HG03135 (cell line): Measurements from ENCODE around the gene ACY1.

Experiments used
- ATAC-seq: cut with Tn5 transposase; IDR thresholded peaks from one replicate; pipeline ENCODE4 v1.9.1; 2021; ENCODE audit warnings: mild to moderate bottlenecking, moderate library complexity; ENCODE audit not compliant: unreplicated experiment

Gene ACY1

GRCh38 chr3:51982838-51983577 is at the start of gene ACY1:
ACY1 (plus strand) TSS chr3:51983535; CDS start chr3:51984065, 530 bp downstream.
- ATAC-seq, result peak; percentile 62

DNA sequence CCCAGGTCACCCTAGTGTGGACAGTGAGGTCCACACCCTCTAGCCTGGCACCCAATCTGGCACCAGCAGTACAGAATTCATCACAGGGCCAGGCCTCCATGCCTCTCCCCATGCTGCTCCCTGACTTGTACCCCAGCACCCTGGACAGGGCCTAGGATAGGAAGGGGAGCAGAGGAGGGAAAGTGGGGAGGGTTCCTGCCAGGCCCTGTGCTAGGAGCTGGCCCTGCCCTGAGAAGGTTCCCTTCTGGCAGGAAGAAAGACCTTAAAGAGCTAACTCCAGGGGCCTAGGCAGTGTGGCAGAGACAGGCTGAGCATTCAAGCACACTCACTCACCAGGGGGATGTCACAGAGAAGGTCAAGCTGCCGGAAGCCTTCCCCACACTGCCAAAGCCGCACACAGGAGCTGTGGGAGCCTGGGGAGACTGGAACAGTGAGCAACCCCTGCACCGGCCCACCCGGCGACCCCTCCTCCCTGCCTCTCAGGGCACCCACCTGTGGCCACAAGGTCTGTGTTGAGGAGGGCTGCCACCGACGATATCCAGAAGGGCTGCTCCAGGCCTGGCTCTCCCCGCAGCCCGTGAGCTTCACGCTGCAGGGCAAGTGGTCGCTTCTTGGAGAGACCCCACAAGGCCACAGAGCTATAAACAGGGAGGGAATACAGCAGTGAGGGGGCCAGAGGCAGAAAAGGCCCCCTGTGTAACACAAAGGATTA is 49.0 kb upstream of the ACY1 start:
- ATAC-seq, result no peak

DNA sequence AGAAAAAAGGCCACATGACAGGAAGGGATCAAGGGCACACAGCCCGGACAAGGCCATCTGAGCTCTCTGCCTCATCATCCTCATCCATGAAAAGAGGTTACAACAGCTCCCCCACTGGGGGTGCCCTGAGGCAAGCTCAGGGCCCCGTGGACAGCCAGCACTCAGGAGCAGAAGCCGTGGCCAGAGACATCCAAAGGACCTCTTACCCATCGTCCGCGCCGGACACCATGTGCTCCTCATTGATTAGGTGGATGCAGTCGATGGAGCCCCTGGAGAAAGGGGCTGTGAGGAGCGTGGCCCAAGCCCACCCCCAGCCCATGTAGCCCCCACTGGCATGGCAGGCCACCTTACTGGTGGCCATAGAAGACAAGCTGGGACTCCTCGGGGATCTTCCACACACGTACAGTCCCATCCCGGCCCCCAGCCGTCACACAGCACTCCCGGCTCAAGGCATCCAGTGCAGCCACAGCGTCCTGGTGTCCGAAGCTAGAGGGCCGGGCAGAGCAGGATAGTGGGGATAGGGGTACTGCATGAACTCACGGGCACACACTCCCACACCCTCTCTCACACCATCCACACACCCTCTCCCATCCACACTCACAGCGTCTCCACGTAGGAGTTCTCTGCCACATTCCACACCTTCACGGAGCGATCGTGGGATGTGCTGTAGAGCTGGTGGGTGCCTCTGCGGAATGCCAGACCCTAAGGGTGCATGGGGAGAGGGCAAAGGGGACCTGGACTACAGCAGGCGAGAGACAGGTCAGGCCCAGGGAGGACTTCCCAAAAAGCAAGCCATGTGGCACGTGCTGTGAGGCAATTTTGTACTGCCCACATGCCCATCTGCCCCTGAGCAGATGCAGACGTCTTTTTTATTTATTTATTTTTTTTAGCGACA is 48.1 kb upstream of the ACY1 start:
- no peak for ATAC-seq

GRCh38 chr3:51935886-51936755 is 47.2 kb upstream of the ACY1 start:
- ATAC-seq, result no peak

DNA sequence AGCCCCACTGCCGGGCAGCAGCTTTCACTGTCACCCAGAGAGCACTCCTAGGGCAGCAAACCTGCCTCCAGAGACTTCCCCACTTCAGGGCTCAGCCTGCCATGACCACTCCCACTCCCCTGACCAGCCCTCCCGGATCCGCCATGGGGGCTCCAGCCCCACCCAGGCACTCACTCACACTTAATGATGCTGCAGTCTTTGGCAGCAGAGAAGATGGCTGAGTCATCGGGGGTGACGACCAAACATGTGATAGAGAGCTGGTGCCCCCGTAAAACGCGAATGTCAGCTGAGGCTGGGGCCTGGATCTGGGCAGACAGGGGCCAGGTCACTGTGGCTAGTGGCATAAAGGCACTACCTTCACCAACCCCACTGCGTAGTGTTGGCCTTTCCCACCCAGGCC is 46.3 kb upstream of the ACY1 start:
- no peak for ATAC-seq

DNA sequence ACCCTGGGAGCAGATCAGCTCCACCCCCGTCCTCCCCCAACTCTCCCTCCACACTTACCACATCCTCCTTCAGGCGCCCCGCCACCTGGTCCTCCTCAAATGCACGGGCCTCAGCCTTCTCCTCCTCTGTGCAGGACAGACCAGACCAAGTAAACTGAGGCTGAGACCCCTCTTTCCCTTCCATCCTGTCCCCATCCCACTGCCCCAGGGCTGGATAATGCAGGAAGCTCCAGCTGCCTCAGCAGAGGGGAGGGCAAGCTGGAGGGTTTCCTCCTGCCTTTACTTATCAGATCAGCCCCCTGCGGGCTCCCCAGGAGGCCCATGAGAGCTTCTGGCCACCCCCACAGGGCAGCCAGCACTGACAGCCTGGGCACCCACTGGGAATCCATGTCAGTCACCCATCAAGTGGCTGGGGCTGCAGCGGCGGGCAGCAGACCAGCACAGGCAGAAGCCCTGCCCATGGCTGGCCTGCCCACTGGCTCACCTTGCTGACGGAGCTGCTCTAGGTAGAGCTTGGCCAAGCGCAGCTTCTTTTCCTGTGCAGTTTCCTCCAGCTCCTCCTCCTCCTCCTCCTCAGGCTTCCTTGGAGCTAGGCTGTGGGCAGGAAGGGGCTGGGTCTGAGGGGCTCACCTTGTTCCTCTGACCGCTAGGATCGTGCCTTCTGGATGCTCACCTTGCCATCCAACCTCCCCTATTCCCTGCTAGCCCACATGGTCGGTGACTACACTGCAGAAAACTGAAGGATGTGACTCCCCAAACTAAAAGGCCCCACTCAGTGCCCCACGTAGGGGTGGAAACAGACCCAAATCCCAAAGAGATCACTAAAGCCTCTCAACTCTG is 45.5 kb upstream of the ACY1 start:
- no peak for ATAC-seq

DNA sequence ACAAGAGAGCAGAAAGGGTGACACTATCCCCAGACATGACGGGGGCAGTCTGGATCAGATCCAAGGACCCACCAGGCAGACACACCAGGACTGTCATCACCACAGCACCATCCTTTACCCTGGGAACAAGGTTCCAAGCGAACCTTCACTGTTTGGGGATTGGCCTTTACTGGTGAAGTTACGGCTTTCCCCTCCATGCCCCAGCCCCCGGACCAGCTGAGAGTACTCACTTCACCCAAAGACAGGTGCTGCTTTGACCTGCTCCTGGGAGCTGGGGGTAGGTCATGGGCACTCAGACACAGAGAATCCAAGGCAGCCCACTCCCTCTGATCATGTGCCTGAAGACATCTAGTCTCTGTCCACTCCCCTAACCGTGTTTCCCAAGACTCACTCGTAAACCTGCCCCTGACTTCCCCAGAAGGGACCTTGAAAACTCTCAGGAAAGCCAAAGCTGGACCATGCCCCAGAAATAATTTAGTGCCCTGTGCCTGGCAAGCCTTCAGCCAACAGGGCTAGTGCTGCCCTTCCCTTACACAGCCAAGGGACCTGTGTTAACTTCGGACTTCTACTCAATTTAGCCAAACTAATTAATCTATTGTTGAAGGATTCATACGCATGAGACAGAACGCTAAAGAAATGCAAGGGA is 44.4 kb upstream of the ACY1 start:
- no peak for ATAC-seq

DNA sequence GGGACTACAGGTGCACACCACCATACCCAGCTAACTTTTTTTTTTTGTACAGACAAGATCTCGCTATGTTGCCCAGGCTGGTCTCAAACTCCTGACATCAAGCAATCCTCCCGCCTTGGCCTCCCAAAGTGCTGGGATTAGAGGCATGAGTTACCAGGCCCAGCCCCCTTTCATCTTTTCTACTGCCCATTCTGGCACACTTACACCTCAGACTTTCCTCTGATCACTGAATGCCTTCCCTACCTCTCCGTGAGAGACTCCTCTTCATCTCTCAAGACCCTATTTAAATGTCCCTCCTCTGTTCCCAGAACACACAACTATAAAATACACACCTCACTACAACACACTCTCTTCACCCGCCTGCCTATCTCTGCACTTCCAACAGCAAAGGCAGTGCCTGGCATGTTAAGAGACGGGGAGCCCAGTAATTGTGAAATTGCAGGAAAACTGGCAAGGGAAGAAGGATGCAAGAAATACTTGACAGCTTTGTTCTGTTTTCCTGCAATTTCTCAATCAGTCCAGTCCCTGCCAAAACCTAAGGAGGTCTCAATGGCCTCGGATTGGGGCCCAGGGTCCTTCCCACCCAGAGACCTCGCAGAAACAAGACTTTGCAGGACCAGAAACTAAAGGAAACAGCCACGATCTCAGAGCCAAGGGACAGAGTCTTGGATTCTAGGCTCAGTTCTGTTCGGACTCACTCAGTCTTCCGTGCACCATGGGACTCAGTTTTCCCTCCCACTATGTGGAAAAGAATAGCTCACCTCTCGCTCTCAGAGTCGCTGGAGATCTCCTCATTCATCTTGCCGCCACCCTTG is 42.5 kb upstream of the ACY1 start:
- no peak for ATAC-seq

DNA sequence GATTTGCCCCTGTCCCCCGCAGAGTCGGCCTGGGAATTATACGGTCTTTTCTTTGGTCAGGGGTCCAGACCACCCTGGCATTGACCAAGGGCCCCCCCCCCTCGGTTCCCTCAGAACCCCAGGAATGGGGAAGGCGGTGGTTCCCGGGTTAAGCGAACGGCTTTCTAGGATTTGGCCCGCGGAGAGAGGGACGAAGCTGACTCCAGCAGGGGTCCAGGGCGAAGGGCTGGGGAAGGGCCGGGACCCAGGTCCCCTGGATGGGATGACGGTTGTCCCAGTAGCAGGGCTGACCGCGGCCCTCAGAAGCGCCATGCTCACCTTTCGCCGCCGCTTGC is 41.9 kb upstream of the ACY1 start:
- no peak for ATAC-seq

DNA sequence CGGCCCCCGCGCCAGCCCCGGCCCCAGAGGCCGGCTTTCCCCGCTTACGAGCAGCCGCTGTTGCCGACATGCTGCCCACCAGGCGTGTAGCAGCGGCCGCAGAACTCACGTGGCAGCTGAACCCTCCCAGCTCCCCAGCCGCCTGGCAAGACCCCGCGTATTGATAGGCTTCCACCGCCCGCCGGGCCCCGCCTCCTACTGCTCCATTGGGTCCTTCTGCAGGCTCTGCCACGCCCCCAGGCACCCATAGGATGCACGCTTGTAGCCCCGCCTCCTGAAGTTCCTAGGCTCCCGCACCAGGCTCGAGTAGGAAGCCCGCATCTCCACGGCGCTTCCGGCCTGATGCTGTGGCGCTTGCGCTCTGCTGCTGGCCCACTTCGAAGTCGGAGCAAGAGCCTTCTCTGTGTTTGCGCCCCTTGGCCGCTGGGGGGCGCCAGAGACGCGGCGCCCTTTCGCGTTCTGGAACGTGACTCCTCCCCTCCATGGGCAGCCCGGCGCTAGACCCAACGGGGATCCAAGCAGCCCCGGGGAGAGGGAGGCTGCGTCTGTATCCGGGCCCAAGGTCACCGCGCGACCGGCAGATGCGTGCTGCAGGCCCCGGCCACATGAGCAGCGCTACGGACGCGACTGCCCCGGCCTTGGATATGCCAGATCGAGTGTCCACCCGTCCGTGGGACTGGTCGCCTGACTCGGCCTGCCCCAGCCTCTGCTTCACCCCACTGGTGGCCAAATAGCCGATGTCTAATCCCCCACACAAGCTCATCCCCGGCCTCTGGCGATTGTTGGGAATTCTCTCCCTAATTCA is 41.3 kb upstream of the ACY1 start, which contains the start of the genes PARP3 and RRP9:
PARP3 (plus strand) TSS at position 566 of the 805 bp plus-strand sequence. CDS start 993 bp downstream, outside the sequence.
RRP9 (minus strand) TSS at position 107 of the 805 bp plus-strand sequence; CDS start at position 70, 37 bp downstream.
- peak; percentile 88 for ATAC-seq

DNA sequence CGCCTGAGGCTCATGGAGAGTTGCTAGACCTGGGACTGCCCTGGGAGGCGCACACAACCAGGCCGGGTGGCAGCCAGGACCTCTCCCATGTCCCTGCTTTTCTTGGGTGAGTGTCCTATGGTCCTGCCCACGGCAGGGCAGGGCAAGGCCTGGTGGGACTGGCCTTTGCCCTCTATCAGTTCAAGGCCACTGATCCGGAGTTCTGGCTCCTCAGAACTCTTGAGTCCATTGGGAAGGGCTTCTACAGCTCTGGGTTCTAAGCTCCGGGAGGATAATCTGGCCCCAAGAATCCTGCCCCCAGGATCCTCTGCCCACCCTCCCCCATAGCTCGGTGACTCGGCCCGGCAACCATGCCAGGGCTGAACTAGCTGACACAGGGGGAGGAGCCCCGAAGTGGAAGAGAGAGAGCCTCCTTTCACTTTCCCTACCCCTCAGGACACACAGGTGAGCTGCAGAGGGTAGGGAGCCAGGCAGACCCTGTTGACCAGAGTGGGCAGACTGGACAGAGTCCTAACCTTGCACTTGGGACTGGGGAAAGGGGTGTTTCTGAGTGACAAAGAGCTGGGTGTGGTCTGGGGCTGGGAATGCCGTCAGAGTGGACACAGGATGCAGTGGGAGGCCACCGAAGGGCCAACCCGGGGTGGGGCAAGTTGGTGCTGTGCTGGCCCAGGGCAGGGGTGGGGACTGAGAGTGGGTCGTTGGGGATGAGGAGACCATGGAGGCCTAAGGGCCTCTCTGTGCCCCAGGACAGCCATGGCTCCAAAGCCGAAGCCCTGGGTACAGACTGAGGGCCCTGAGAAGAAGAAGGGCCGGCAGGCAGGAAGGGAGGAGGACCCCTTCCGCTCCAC is 40.5 kb upstream of the ACY1 start:
- ATAC-seq, result no peak

DNA sequence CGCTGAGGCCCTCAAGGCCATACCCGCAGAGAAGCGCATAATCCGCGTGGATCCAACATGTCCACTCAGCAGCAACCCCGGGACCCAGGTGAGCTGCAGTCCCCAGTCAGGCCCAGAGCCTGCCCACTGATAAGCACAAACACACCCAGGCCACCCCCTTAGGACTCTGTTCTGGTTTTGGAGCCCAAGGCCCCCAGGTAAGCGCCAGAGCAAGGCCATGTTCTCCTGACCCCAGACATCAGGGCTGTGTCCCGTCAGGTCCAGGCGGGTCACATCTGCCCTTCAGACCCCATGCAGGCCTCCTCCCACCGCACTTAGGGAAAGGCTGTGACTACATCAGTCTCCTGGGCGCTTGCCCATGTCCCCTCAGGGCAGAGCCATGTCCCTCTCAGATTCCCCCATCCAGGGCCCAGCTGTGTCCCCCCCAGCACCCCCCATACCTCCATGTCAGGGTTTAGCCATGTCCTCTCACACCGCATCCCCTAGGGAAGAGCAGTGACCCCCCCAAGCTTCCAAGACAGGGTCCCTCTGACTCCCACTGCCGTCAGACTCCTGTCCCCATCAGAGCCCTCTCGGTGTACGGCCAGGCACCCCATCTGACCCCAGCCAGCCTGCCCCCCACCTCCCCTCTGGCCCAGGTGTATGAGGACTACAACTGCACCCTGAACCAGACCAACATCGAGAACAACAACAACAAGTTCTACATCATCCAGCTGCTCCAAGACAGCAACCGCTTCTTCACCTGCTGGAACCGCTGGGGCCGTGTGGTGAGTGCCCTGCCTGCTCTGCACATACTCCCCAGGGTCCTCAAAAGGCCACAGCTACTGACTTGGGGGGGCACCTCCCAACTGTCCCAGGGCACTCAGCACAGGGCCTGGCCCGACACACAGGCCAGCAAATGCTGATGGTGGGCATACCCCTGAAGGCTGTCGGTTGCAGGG is 39.6 kb upstream of the ACY1 start:
- no peak for ATAC-seq

- no peak for ATAC-seq
These were observed 38.8 kb upstream of the ACY1 start for GRCh38 chr3:51944451-51945021.

DNA sequence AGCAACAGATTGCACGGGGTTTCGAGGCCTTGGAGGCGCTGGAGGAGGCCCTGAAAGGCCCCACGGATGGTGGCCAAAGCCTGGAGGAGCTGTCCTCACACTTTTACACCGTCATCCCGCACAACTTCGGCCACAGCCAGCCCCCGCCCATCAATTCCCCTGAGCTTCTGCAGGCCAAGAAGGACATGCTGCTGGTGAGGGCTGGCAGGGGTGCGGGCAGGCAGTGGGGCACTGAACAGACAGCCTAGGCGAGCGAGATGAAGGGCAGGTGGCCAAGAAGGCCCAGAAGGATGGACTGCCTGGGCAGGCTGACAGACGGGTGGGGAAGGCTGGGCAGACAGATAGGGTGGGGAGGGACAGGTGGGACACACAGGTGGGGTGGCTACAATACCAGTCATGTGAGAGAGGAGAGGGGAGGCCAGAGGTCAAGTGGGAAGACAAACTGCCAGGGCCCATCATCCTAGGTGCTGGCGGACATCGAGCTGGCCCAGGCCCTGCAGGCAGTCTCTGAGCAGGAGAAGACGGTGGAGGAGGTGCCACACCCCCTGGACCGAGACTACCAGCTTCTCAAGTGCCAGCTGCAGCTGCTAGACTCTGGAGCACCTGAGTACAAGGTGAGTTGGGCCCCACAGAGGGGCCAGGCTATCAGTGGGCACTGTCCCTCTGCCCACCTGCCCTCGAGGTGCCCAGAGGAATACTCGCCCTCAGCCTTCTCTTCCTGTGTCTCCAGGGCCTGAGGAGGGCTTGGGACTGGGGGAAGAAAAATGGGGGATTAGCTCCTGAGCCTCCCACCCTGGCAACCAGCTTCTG is 38.1 kb upstream of the ACY1 start:
- no peak for ATAC-seq
